SKM-1 (cell line): ENCODE data around the gene KCNE3.

Experiments
- DNase-seq: peaks from one replicate; lab custom pipeline; 2025; ENCODE audit not compliant: unreplicated experiment; lab: John Stamatoyannopoulos, UW

KCNE3 gene

DNA sequence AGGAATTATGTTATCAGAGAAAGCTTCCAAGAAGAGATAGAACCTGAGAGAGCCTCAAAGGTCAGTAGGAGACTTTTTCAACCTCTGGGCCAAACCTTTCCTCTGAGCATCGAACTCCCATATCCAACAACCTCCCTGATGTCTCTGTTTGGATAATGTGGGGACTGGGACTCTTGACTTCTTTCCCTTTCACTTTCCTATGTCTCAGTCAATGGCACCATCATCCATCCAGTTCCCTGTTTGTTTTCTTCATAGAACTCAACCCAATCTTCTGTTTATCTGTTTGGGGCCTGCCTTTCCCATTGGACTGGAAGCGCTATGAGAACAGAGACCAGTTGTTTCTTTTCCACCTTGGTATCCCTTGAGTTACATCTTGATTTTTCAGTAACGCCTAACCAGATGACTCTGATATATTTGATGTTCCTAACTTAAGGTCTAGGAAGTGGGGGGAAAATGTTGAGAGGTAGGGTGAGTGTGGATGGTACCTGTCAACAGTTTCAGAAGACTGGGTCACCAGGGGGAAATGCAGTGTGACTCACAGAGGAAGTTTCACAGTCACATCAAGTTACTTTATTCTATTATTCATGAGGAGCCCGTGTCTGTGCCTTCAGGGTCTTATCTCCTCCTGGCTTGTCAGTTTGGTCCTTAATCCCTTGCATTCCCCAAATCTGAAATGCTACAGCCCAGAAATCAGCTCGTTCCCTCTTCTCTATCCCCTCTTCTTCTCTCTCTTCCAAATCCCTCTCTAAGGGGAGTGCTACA lies 4.5 kb upstream of the KCNE3 start:
- no peak for DNase-seq

DNA sequence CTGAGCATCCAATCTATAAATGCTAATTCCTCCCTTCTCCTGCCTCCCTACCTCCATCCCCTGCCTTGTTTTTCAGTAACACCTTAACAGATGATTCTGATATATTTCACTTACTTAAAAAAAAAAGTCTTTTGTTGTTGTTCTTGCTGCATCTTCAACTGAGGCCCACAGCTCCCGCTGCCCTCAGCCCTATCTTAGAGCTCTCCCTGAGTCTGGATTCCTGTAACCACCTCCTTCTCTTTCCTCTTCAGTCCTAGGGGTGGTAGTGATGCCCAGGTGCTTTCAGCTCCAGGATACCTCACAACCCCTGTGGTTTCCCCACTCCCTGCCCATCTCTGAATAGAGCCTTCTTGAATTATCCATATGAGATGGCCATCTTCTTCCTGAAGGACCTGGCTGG lies 3.7 kb upstream of the KCNE3 start:
- DNase-seq = no peak

DNA sequence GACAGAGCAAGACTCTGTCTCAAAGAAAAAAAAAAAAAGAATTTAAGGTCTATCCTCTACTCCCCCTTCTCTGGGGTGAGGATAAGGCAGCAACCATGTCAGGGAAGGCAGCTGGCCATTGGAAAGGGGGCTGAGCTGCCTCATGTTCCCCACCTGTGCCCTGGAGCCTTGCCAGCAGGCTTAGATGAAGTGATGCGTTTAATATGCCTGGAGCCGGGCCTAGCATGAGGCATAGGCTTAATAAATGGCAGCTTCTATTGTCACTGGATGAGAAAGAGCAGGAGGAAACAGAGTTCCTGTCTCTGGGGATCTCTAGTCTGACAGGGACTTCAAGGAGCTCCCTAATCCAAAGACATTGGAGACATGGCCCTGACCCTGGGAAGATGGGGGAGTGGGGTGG lies 3.2 kb upstream of the KCNE3 start:
- no peak for DNase-seq

DNA sequence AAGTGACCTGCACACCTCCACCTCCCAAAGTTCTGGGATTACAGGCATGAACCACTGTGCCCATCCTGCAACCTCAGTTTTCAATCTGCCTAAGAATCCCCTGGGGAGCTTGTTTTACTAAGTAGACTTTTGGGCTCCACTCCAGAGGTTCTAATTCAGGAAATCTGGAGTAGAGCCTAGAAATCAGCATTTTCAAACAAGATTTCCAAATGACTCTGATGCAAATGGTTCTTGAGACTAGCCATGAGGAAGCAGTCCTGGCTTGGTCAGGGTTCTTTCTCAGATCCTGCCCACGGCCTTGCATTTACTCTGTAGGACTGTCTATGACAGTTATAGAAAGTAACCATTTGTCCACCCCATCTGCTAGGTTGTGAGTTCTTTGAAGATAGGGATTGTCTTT lies 1.6 kb upstream of the KCNE3 start:
- DNase-seq = no peak

DNA sequence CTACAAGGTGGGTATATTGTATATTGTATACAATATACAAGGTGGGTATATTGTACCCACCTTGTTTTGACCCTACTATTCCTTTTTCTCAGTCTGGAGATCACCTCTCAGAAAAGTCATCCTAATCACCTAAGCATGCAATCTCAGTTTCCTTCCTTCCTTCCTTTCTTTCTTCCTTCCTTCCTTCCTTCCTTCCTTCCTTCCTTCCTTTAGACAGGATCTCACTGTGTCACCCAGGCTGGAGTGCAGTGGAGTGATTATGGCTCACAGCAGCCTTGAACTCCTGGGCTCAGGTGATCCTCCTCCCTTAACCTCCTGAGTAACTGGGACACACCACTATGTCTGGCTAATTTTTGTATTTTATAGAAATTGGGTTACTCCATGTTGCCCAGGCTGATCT lies 1.2 kb upstream of the KCNE3 start:
- DNase-seq = no peak

DNA sequence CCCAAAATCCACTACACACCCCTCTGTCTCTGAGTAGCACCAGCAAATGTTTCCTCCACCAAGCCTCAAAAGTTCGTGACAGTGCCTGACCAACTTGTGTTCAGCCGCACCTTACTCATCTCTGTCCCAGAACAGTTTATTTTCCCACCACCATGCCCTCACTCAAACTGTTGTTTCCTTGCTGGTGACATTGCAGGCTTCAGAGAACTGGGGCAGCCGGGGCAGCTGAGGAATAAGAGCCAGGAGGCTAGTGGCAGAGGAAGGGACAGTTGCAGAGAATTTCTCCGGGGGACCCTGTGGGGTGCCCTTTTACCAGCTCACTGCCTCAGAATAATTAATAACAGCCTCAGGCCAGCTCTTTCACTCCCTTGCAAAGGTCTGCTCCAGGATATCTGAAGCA lies 709 bp upstream of the KCNE3 start:
- no peak for DNase-seq

DNA sequence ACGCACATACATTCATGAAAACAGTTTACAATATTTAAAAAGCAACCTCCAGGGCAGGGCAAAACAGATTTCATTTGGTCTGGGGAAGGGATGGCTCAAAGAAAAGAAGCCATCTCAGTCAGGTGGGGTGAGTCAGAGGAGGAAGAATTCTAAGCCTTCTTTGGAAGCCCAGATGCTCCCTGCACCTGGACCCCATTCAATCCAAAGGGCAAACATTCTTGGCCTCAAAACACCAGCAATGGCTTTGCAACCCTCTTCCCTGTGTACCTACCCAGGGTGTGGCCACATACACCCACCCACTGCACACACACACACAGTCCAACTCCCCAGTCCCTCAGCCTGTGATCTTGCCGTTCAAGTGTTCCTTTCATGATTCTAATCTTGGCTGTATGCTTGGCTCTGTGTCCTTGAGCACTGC lies 2.0 kb downstream of the KCNE3 start:
- DNase-seq = no peak

DNA sequence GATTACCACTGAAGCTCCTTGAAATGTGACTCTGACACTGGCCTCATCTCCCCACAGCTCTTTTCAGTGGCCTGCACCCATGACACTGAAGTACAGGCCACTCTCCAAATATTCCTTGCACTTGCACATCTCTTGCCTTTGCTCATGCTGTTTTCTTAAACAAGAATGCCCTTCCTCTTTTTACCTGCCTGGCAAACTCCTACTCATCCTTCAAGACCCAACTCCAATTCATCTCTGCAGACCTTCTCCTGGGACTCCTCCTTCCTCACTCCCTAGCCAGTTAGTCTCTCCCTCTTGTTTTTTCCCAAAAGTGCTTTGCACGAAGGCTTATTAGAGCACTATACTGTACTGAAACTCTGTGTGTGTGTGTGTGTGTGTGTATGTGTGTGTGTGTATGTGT lies 2.6 kb downstream of the KCNE3 start:
- DNase-seq = no peak

DNA sequence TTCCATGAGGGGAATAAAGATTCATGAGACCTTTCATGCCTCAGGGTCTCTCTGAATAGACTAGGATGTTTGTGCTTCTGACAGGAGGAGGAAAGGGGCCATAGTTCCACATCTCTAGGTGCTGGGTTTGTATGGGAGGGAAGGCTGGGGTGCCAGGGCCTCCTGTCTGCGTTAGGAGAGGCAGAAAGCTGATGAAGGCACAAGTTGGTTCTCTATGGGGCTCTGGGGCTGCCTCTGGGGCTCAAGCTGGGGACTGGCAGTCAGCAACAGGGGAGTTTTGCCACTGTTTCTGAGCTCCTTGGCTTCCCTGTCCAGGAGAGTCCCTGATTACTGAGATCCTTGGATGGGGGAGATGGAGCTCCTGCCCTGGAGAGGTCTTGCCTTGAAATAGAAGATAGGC lies 4.1 kb downstream of the KCNE3 start:
- DNase-seq = no peak

DNA sequence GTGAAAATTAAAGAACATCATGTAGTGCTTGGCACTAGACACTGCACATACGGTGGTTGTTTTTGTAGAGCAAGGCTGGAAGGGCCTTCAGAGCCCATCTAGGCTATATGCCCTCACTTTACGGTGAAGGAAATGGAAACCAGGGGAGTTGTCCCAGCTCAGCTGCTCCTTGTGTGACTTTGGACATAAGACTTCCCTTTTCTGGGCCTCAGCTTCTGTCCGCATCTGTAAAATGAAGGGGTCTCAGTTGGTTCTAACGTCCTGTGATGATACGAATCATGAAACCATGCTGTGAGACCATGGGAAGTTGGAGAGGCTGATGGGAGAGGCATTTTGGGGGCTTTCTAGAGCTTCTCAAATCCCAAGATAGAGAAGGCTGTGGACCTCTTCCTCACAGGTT lies 4.7 kb downstream of the KCNE3 start:
- DNase-seq = peak; percentile 48

DNA sequence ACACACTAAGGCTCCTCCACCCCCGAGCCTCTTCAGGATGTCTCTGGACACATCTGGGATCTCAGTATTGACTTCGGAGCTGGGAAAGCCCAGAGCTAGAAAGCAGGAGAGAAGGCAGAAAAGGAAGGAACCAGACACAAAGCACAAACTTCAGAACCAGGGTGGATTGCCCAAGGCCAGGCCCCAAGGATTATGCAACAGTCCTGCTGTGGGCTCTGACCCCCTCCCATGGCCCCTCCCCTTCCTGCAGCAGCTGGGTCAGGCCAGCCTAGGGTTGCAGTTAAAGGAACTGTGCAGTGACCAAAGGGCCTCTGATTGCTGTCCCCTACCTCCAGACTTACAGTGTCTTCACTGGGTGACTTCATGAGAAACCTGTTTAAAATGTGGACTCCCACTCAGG lies 5.3 kb downstream of the KCNE3 start:
- DNase-seq = peak; percentile 92

DNA sequence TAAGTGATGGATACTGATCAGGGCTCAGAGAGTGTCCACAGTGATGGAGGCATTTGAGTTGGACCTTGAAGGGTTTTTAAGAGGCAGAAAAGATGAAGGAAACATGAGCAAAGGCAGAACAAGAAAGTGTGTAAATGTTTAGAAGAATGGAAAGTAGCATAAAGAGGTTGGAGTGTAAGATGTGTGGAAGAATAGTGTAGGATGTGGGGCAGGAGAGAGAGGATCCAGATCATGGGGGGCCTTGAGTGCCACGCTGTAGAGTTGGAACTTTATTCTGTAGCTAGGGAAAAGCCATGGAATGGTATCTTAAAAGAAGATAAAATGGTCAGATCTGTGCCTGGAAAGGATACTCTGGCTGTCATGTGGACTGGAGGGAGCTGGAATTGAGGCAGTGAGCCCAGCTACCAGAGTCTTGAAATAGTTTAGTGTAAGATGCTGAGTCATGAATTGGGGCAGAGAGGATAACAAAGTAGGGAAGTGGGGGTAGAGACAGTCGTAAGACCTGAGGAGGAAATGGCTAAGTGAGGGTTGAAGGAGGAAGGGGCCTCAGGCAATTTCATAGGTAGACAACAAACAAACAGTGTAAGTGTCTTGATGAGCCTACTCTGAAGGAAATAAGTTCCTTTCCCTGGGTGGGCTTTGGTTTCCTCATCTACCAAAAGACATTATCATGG lies 6.7 kb downstream of the KCNE3 start:
- DNase-seq = peak; percentile 76

DNA sequence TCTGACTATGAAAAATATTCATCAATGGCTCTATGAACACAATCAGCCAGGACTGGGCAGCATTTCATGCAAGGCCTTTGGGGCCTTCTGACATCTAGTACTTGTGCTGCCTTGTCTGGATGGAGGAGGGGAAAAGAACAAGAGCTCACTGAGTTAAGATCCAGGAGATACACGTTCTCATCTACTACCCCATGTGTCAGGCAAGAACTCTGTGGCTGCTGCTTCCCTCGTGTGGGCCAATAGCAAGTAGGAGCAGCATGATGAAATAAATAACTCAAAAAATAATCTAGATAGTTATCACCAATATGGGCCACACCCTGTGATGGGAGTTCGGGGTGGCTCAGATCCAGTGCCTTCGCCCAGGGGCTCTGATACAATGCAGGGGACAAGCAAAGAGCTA lies 7.3 kb downstream of the KCNE3 start:
- DNase-seq = no peak

DNA sequence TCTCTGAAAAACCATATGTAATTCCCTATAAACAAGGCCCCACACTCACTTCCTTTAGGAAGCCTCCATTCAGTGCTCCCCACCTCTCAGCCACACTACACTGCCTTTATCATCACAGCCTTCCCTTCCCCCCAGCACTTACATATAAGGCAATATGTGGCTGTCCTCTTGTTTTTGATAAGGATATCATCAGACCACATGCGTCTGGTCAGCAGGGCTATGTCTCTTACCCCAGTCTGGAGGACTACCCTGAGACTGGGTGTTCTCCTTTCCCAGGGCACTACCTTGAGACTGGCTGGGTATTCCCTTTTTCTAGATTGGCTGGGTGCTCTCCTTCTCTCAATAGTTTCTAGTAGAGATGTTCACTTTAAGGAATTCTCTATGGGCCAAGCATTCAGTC lies 7.8 kb downstream of the KCNE3 start:
- no peak for DNase-seq

DNA sequence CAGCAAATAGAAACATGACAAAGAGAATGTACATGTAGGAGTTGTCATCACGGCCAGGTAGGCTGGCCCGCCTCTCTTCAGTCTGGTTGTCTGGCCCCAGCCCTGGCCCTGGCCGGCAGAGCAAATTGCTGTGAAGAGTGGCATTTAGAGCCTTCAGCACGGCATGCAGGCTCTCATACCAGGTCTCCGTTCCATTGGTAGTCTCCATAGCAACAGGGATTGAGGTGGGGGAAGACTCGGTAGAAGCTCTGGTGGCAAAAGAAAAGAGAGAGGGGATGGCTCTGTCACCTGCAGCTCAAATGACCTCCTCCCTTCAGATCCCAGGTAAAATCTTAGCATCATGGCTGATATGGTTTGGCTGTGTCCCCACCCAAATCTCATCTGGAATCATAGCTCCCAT lies 10.0 kb downstream of the KCNE3 start:
- DNase-seq = no peak

DNA sequence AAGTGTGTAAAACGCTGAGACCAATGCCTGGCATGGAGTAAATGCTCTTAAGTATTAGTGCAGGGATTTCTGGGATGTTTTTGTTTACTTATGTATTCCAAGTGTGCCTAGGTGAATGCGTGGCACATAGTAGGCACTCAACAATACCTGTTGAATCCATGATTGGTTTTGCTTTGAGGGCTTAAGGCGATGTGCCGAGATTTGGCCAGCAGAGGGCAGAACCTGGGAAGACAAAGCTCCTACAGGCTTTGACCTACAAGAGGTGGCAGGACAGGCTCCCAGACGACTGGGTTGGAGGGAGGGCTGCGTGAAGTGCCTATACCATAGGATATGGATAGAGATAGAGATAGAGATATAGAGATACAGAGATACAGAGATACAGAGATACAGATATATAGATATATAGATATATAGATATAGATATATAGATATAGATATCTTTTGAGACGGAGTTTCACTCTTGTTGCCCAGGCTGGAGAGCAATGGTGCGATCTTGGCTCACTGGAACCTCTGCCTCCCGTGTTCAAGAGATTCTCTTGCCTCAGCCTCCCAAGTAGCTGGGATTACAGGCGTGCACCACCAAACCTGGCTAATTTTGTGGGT lies 13.9 kb downstream of the KCNE3 start:
- peak; percentile 18 for DNase-seq

DNA sequence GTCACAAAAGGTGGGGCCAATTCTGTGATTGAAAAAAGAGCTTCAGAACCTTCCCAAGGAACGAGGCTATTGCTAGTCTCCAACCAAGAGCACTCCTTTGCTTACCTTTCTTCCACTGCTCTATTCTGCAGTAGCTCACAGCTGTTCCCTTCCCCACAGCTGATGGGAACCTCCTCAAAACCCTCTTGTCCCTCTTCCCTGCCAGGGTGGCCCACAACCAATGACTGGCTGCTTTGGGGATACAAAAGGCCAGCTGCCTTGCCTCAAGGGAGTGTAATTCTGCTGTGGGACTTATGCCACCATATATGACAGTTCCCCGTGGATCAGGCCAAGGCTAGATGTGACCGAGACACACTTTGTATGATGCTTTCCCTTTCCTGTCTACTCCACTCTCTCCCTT lies 15.0 kb downstream of the KCNE3 start:
- DNase-seq = no peak

DNA sequence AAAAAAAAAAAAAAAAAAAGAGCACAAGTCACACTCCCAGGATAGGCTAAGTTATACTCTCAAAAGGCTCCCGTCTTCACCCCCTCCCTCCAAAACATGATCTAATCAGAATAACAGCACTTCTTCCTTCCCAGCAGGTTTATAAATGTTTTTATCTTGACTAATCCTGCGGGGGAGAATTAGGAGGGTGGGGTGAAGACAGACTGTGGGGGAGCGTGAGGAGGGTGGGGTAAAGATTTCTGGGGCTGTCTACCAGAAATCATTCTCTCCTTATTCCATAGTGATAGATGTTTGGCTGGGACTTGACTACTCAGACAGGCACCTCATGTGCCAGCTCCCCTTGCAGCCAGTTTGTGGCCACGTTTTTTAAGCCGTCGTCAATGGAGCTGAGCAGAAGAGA lies 17.0 kb downstream of the KCNE3 start:
- DNase-seq = no peak

DNA sequence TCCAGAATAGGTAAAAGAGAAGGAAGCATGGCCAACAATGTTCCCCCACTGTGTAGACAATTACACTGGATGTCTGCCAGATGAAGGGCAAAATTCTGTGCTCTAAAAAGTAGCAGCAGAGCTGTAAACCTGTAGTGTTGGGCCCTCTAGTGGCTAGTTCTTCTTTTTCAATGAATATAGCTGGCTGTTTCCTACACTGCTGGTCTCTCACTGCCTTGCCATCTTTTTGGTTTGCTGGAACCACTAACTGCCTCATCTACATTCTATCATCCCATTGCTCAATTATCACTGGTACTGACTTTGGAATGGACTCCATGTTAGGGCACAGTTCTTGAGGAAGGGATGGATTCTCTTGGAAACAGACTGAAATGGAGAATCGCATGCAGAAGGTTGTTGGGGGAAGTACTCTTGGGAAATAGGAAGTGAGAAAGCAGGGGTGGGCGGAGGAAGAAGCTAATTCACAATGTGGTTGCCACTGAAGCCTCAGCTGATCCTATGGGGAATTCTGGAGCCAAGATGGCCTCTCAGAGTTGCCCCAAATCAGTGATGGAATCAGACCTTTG lies 17.9 kb downstream of the KCNE3 start:
- peak; percentile 87 for DNase-seq

DNA sequence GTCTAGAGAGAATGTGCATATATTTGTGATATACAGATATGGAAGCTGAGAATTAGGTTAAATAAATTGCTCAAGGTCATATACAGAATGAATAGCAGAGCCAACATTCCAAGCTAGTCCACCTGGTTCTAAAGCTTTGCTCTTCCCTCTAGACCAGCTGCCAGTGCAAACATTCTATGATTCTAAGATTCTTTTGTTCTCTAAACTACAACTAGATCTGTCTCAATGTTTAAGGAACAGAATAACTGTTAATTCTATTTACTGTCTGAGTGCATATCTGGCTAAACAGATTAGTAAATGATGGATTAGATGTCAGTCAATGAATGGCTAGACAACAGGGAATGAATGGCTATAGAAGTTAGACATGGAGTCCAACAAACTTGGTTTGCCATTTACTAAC lies 19.6 kb downstream of the KCNE3 start:
- DNase-seq = no peak

DNA sequence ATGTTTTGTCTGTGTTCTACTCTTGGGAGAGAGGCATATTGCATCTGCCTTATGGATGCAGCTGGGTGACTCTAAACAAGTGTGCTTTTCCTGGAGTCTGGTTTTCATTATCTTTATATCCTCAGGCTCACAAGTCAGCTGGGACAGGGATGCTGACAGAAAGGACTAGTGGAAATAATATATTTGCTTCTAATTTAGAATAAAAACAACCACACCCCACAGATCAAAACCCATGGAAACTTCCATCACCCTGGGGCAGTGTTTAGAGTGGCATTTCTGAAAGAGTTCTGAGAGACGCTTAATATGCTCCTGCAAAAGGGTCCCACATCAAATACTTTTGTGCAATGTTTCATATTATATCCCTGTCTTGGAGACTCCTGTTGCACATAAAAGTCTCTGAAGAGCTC lies 20.8 kb downstream of the KCNE3 start:
- no peak for DNase-seq

DNA sequence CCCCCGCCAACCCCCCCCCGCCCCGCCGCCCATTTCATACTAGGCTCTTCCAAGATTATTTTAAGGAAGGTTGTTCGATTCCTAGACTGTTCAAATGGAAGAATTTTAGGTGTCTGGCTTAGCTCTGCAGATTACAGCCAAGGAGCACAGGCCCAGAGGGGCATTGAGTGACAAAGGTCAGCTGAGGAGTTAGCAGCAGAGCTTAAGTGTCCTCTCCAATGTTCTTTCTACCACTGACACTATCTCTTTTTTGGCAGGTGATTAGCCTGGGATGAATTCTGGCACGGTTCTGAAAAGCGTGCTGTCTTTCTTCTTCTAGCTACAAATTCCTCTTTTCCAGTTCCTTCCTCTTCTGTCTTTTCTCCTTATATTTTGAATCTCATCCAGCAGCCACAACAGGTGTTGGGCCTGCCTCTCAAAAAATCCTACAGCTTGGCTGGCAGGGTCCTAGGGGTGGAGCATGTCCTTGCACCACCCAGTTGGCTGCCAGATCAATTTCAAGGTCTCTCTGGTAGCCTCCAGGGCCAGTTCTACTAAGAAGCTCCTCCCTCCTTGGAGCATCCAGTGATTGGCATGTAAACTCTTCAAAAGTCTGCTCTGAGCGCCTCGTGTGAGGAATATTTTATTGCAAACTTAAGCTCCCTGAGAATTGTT lies 23.0 kb downstream of the KCNE3 start:
- DNase-seq = no peak
